22Rv1 (cell line): Measurements from ENCODE around the gene C1orf174.

Experiments
- H3K27ac ChIP-seq: fragments of 450-650 bp; 2 replicates; pipeline ENCODE4 v1.5.1; 2017
- ZFX ChIP-seq: fragments of 450-650 bp; IDR thresholded peaks from 2 replicates; pipeline ENCODE4 v1.6.1; 2017; ENCODE audit warnings: antibody characterized with exemption, borderline replicate concordance
- TF ChIP-seq, protein P1 (sequence below): fragments of 450-650 bp; IDR thresholded peaks from 2 replicates; pipeline ENCODE4 v1.5.1; 2017; ENCODE audit warnings: mild to moderate bottlenecking

The C1orf174 gene

DNA sequence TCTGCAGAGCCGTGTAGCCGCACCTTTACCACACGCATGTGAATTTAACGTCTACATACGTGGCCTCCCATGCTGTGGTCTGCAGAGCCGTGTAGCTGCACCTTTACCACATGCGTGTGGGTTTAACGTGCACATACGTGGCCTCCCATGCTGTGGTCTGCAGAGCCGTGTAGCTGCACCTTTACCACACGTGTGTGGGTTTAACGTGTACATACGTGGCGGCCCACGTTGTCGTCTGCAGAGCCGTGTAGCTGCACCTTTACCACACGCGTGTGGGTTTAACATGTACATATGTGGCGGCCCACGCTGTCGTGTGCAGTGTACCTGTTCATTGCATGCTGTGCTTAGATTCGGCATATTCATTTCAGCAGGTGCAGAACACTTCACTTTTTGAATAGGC, 25.3 kb downstream of the C1orf174 start:
- H3K27ac ChIP-seq = no peak overlapping the region
- TF ChIP-seq ZFX = no peak
- TF ChIP-seq, protein P1, sequence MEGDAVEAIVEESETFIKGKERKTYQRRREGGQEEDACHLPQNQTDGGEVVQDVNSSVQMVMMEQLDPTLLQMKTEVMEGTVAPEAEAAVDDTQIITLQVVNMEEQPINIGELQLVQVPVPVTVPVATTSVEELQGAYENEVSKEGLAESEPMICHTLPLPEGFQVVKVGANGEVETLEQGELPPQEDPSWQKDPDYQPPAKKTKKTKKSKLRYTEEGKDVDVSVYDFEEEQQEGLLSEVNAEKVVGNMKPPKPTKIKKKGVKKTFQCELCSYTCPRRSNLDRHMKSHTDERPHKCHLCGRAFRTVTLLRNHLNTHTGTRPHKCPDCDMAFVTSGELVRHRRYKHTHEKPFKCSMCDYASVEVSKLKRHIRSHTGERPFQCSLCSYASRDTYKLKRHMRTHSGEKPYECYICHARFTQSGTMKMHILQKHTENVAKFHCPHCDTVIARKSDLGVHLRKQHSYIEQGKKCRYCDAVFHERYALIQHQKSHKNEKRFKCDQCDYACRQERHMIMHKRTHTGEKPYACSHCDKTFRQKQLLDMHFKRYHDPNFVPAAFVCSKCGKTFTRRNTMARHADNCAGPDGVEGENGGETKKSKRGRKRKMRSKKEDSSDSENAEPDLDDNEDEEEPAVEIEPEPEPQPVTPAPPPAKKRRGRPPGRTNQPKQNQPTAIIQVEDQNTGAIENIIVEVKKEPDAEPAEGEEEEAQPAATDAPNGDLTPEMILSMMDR = no peak

DNA sequence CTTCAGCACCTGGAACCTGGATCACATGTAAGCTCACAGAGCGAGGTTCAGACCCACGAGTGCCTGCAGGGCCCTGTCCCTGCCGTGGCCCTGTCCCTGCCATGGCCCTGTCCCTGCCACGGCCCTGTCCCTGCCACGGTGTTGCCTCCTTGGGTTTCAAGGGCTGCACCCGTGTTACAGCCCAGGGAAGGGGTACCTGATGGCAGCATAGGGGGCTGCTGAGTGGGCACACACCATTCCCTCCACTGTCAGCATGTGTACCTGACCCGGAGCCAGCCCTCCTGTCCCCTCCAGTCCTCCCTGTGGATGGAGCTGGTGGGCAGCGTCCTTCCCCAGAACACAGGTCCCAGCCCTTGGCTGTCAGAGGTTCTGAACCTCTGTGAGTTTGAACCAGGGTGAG, 27.5 kb downstream of the C1orf174 start:
- TF ChIP-seq, protein P1 = no peak
- no peak for TF ChIP-seq ZFX
- H3K27ac ChIP-seq = no peak overlapping the region

DNA sequence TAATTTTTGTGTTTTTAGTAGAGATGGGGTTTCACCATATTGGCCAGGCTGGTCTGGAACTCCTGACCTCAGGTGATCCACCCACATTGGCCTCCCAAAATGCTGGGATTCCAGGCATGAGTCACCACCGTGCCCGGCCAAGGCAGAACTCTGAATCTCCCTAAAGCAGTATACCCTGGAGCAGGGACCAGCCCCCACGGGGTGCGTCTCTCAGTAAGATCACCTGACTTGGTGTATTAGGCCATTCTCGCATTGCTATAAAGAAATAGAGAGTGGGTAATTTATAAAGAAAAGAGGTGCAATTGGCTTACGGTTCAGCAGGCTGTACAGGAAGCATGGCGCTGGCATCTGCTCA, 28.6 kb downstream of the C1orf174 start:
- H3K27ac ChIP-seq = no peak overlapping the region
- TF ChIP-seq, protein P1 = no peak
- no peak for TF ChIP-seq ZFX

DNA sequence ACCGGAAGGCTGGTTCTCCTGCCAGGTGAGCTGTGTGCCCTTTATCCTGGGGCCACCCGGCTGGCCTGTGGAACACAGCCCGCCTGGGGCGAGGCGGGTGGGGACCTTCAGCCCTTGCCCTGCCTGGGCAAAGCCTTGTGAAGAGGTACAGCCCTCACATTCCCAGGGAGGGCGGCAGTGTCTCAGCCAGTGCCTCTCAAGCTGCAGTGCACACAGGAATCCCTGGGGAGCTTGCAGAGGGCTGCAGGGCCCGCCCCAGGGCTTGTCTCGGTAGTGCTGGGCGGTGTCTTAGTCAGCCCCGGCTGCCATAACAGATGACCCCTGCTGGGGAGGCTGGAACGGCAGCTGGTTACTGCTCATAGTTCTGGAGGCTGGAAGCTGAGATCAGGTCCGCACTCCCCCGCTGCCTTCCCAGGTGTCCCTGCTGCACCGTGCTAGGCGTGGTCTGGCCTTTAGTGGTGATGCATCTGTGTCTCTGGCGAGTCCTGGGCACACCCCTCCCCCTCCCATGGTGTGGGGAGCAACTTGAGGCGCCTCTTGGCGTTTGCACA, 30.2 kb downstream of the C1orf174 start:
- no peak overlapping the region for H3K27ac ChIP-seq
- no peak for TF ChIP-seq ZFX
- TF ChIP-seq, protein P1 = no peak

DNA sequence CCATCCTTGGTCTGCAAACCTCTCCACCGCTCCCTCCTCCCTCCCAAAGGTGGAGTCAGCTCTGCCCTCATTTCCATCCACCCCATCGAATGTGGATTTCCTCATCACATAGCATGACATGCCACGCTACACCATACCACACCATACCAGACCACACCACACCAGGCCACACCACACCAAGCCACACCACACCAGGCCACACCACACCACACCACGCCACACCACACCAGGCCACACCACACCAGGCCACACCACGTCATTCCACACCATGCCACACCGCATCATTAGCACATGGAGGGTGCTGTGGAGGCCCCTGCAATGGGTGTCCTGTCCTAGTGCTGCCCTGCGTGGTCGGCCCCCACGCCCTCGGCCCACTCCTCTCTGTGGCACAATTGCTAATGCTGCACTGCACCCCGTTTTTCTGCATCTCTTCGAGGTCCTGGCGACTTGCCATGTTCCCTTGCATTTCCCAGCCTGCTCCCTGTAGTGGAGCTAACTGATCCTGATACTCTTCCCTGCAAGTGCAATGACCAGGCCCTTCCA, 31.5 kb downstream of the C1orf174 start:
- no peak overlapping the region for H3K27ac ChIP-seq
- no peak for TF ChIP-seq ZFX
- TF ChIP-seq, protein P1 = no peak

DNA sequence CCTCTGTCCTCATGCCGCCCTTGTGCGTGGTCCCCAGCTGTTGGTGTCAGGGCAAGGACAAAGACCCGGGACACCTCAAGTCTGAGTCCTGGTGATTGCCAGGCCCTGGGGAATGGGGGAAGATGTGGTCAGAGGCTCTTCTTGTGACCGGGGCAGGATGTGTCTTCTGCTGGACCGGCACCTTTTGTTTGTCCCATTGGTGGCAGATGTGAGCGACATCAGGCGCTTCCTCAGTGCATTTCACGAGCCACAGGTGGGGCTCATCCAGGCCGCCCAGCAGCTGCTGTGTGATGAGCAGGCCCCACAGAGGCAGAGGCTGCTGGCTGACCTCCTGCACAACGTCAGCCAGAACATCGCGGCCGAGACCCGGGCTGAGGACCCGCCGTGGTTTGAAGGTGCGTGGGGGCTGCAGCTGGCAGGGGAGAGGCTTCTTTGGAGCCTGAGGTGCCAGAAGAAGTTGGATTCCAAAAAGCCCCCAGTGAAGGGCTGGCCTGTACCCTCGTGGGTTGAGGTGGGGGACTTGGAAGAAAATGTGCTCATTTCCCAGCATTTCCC, 34.4 kb downstream of the C1orf174 start:
- no peak for TF ChIP-seq ZFX
- TF ChIP-seq, protein P1 = no peak

DNA sequence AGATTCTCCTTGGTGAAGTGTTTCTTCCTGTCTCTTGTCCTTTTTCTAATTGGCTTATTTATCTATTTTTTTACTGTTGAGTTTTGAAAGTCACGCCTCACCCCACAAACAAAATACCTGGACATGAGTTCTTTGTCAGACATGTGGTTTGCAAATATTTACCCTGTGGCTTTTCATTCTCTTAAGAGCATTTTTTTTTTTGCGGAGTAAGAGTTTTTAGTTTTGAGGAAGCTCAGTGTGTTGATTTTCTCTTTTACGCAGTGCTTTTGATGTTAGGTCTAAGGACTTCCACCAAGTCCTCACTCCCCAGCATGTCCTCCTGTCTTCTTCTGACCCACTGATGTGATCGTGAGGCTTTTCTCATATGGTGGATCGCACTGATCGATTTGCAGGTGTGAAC, 35.2 kb downstream of the C1orf174 start:
- H3K27ac ChIP-seq = no peak overlapping the region

More for the DNA sequence above, 34.4 kb downstream of the C1orf174 start:
- H3K27ac ChIP-seq = no peak overlapping the region

More for the DNA sequence above, 35.2 kb downstream of the C1orf174 start:
- TF ChIP-seq, protein P1 = no peak
- TF ChIP-seq ZFX = no peak
